H1 (cell line): ENCODE measurements around the gene XKR8. TPM values are rescaled to one million over a fixed set of nuclear protein-coding genes. Genes with fewer than 3 reads are reported as not detected.

Experiments used
- CTCF ChIA-PET: fragments of 300-600 bp; sonication (Branson Sonifier 250); formaldehyde crosslinking; loops from one replicate; lab custom pipeline; 2021; ENCODE audit not compliant: partially characterized antibody; lab: Charles Lee
- POLR2A ChIA-PET: fragments of 300-600 bp; sonication (Branson Sonifier 250); formaldehyde crosslinking; loops from one replicate; lab custom pipeline; 2021; ENCODE audit warnings: inconsistent platforms; ENCODE audit not compliant: partially characterized antibody; lab: Charles Lee
- DNase-seq, 2 experiments: peaks; one replicate each; pipeline versions ENCODE4 v3.0.0 to v3.0.0-alpha.2; 2010 to 2022; ENCODE audit warnings: low spot score in 2 of 2, low read depth in 1 of 2, mixed read lengths in 1 of 2
- FAIRE-seq: peaks from 2 replicates; lab custom pipeline; 2011; peaks lifted over from hg19 to GRCh38; lab: Jason Lieb, UNC
- H2AFZ ChIP-seq: 2 replicates; pipeline ENCODE4 v1.8.1; 2012; ENCODE audit warnings: low read length, inconsistent platforms
- H2AK5ac ChIP-seq: 2 replicates; pipeline ENCODE4 v1.6.1; 2013; ENCODE audit warnings: low read depth, low read length
- H2BK120ac ChIP-seq: replicated peaks from 2 replicates; pipeline ENCODE3; 2013; ENCODE audit warnings: low read depth, low read length, inconsistent platforms
- H2BK12ac ChIP-seq: 2 replicates; pipeline ENCODE4 v1.6.1; 2013; ENCODE audit warnings: low read depth, low read length
- H2BK15ac ChIP-seq: 2 replicates; pipeline ENCODE4 v1.6.1; 2013; ENCODE audit warnings: low read length
- H2BK20ac ChIP-seq: 2 replicates; pipeline ENCODE4 v1.6.1; 2013; ENCODE audit warnings: low read length
- H2BK5ac ChIP-seq: 2 replicates; pipeline ENCODE4 v1.6.1; 2013; ENCODE audit warnings: low read depth, low read length
- H3K14ac ChIP-seq: 2 replicates; pipeline ENCODE4 v1.6.1; 2013; ENCODE audit warnings: inconsistent platforms; ENCODE audit not compliant: insufficient read length
- H3K18ac ChIP-seq: 2 replicates; pipeline ENCODE4 v1.6.1; 2013; ENCODE audit warnings: low read length; ENCODE audit errors: extremely low read depth
- H3K23ac ChIP-seq: 2 replicates; pipeline ENCODE4 v1.6.1; 2013; ENCODE audit warnings: inconsistent platforms; ENCODE audit not compliant: insufficient read length
- H3K23me2 ChIP-seq: 2 replicates; pipeline ENCODE4 v1.6.1; 2013; ENCODE audit warnings: low read depth, low read length
- H3K27ac ChIP-seq: 2 replicates; pipeline ENCODE4 v1.6.1; 2011; ENCODE audit warnings: low read depth, low read length, inconsistent platforms
- H3K27me3 ChIP-seq, 4 experiments: replicated peaks in 1 of 4; 1 replicate in 1 of 4; 2 replicates in 3 of 4; pipeline versions ENCODE4 v1.6.1 to v1.8.1; 2011 to 2013; ENCODE audit warnings: low read length in 3 of 4, mild to moderate bottlenecking in 3 of 4, inconsistent platforms in 2 of 4, mixed read lengths in 2 of 4, moderate library complexity in 1 of 4; ENCODE audit not compliant: control insufficient read depth in 3 of 4, insufficient read depth in 3 of 4; ENCODE audit errors: extremely low read depth in 1 of 4
- H3K36me3 ChIP-seq, 4 experiments: 2 replicates each; pipeline versions ENCODE4 v1.6.1 to v1.8.1; 2011 to 2013; ENCODE audit warnings: mild to moderate bottlenecking in 4 of 4, low read length in 3 of 4, moderate library complexity in 2 of 4, control low read depth in 1 of 4, inconsistent platforms in 1 of 4; ENCODE audit not compliant: insufficient read depth in 4 of 4, control insufficient read depth in 2 of 4
- H3K4ac ChIP-seq: replicated peaks from 2 replicates; pipeline ENCODE3; 2013; ENCODE audit warnings: low read length, low read depth, mixed read lengths, inconsistent platforms; ENCODE audit not compliant: insufficient read length
- H3K4me1 ChIP-seq, 4 experiments: replicated peaks in 1 of 4; 1 replicate in 1 of 4; 2 replicates in 3 of 4; pipeline versions ENCODE4 v1.6.1 to v1.8.1; 2011 to 2013; ENCODE audit warnings: low read length in 3 of 4, inconsistent platforms in 2 of 4, mixed read lengths in 1 of 4; ENCODE audit not compliant: insufficient read depth in 4 of 4, control insufficient read depth in 3 of 4
- H3K4me2 ChIP-seq, 2 experiments: 2 replicates each; pipeline versions ENCODE4 v1.6.1 to v1.8.1; 2011 to 2013; ENCODE audit warnings: low read depth in 2 of 2, low read length in 2 of 2, control low read depth in 1 of 2, inconsistent platforms in 1 of 2, mild to moderate bottlenecking in 1 of 2; ENCODE audit not compliant: insufficient read depth in 1 of 2
- H3K4me3 ChIP-seq, 4 experiments: fragments of 200-600, 300-600 bp in 1 of 4; sonication (generic), shearing (Covaris generic), sonication (Bioruptor Twin) in 1 of 4; 2 replicates each; pipeline versions ENCODE4 v1.5.1 to v1.8.1; 2011 to 2016; ENCODE audit warnings: low read length in 4 of 4, low read depth in 3 of 4, control low read depth in 2 of 4, inconsistent platforms in 2 of 4, mild to moderate bottlenecking in 2 of 4, mixed read lengths in 1 of 4, moderate library complexity in 1 of 4; ENCODE audit not compliant: insufficient read depth in 2 of 4; ENCODE audit errors: extremely low read depth in 1 of 4
- H3K56ac ChIP-seq: replicated peaks from 2 replicates; pipeline ENCODE3; 2013; ENCODE audit warnings: low read depth, mild to moderate bottlenecking, mixed read lengths, low read length, inconsistent platforms; ENCODE audit not compliant: insufficient read length
- H3K79me1 ChIP-seq: 2 replicates; pipeline ENCODE4 v1.6.1; 2013; ENCODE audit warnings: low read depth, low read length, control low read depth
- H3K79me2 ChIP-seq, 2 experiments: 2 replicates each; pipeline versions ENCODE4 v1.6.1 to v1.8.1; 2012 to 2013; ENCODE audit warnings: low read length in 2 of 2, mild to moderate bottlenecking in 2 of 2, inconsistent platforms in 1 of 2; ENCODE audit not compliant: insufficient read depth in 2 of 2, control insufficient read depth in 1 of 2
- H3K9ac ChIP-seq, 4 experiments: replicated peaks in 1 of 4; 1 replicate in 1 of 4; 2 replicates in 3 of 4; pipeline versions ENCODE4 v1.6.1 to v1.8.1; 2011 to 2013; ENCODE audit warnings: low read depth in 3 of 4, low read length in 3 of 4, control low read depth in 2 of 4, mild to moderate bottlenecking in 2 of 4, moderate library complexity in 2 of 4, inconsistent platforms in 1 of 4; ENCODE audit errors: extremely low read depth in 1 of 4
- H3K9me3 ChIP-seq, 2 experiments: 2 replicates each; pipeline versions ENCODE4 v1.6.1 to v1.8.1; 2012 to 2013; ENCODE audit warnings: mild to moderate bottlenecking in 2 of 2, moderate library complexity in 2 of 2, control low read depth in 1 of 2, inconsistent platforms in 1 of 2, low read depth in 1 of 2, low read length in 1 of 2, mixed read lengths in 1 of 2; ENCODE audit not compliant: insufficient read depth in 2 of 2
- H4K20me1 ChIP-seq, 2 experiments: replicated peaks in 1 of 2; 2 replicates each; pipeline versions ENCODE3 to v1.8.1; 2011 to 2013; ENCODE audit warnings: inconsistent platforms in 2 of 2, low read length in 2 of 2, mild to moderate bottlenecking in 1 of 2; ENCODE audit not compliant: insufficient read depth in 2 of 2, control insufficient read depth in 1 of 2
- H4K5ac ChIP-seq: 2 replicates; pipeline ENCODE4 v1.6.1; 2013; ENCODE audit warnings: low read length, low read depth, mixed read lengths, inconsistent platforms; ENCODE audit not compliant: insufficient read length
- H4K8ac ChIP-seq: 2 replicates; pipeline ENCODE4 v1.8.0; 2013; ENCODE audit warnings: mild to moderate bottlenecking, moderate library complexity, low read length, inconsistent platforms; ENCODE audit not compliant: insufficient read depth; ENCODE audit errors: extremely low read depth
- H4K91ac ChIP-seq: replicated peaks from 2 replicates; pipeline ENCODE3; 2013; ENCODE audit warnings: low read length, mixed read lengths, inconsistent platforms; ENCODE audit not compliant: insufficient read length
- CEBPB ChIP-seq: IDR thresholded peaks from 2 replicates; pipeline ENCODE4 v1.6.1; 2012; ENCODE audit warnings: low read depth, low read length
- CHD2 ChIP-seq: IDR thresholded peaks from 2 replicates; pipeline ENCODE4 v1.6.1; 2012; ENCODE audit warnings: low read length, improper control_type of control experiment
- CREB1 ChIP-seq: IDR thresholded peaks from 2 replicates; pipeline ENCODE4 v1.6.1; 2012; ENCODE audit warnings: inconsistent platforms
- EGR1 ChIP-seq: IDR thresholded peaks from 2 replicates; pipeline ENCODE4 v1.6.1; 2011; ENCODE audit warnings: low read depth, low read length, borderline replicate concordance
- EZH2 ChIP-seq: fragments of 200-600 bp; sonication (generic); IDR thresholded peaks from 2 replicates; pipeline ENCODE4 v1.7.1; 2012; ENCODE audit warnings: low read depth, mild to moderate bottlenecking, moderate library complexity, low read length, inconsistent platforms; ENCODE audit not compliant: severe bottlenecking
- GABPA ChIP-seq: IDR thresholded peaks from 2 replicates; pipeline ENCODE4 v1.6.1; 2011; ENCODE audit warnings: mild to moderate bottlenecking, low read length, moderate library complexity, borderline replicate concordance; ENCODE audit not compliant: insufficient read depth
- RBBP5 ChIP-seq: IDR thresholded peaks from 2 replicates; pipeline ENCODE4 v1.7.1; 2012; ENCODE audit warnings: low read depth, mild to moderate bottlenecking, inconsistent platforms, low read length, moderate library complexity, borderline replicate concordance
- RNF2 ChIP-seq: fragments of 200-900, 300-1000 bp; sonication (generic); IDR thresholded peaks from 2 replicates; pipeline ENCODE4 v1.7.1; 2016; ENCODE audit warnings: borderline replicate concordance, low read depth, mild to moderate bottlenecking, antibody characterized with exemption, low read length; ENCODE audit not compliant: poor library complexity, severe bottlenecking; ENCODE audit errors: missing control alignments
- RXRA ChIP-seq: IDR thresholded peaks from 2 replicates; pipeline ENCODE4 v1.6.1; 2011; ENCODE audit warnings: low read depth, mild to moderate bottlenecking, low read length, moderate library complexity; ENCODE audit not compliant: insufficient read depth
- SUZ12 ChIP-seq: fragments of 200-600 bp; sonication (generic); IDR thresholded peaks from 2 replicates; pipeline ENCODE4 v1.6.1; 2012; ENCODE audit warnings: mild to moderate bottlenecking, inconsistent platforms, low read length, moderate library complexity, mixed read lengths
- TAF7 ChIP-seq: optimal IDR thresholded peaks from 2 replicates; pipeline ENCODE3; 2011; ENCODE audit warnings: low read depth, mild to moderate bottlenecking, inconsistent platforms, low read length, moderate library complexity, borderline replicate concordance
- TCF12 ChIP-seq: IDR thresholded peaks from 2 replicates; pipeline ENCODE4 v1.6.1; 2011; ENCODE audit warnings: low read depth, mild to moderate bottlenecking, low read length
- ZNF274 ChIP-seq: IDR thresholded peaks from 2 replicates; pipeline ENCODE4 v1.7.0; 2012; ENCODE audit warnings: low read length, borderline replicate concordance; ENCODE audit errors: extremely low read depth
- WGBS, 2 experiments: shearing (Covaris generic) in 1 of 2; methylation state at CpG; one replicate each; pipeline versions ENCODE4 v1.1.6 to v1.1.7; 2013 to 2015; ENCODE audit warnings: low lambda C conversion rate in 2 of 2, mixed read lengths in 2 of 2, inconsistent platforms in 1 of 2, low coverage in 1 of 2, missing lambda C conversion rate in 1 of 2; ENCODE audit not compliant: insufficient replicate concordance in 2 of 2, insufficient coverage in 1 of 2, insufficient read length in 1 of 2; ENCODE audit errors: extremely low coverage in 1 of 2, missing lambda C conversion rate in 1 of 2; 5-methylcytosine and 5-hydroxymethylcytosine counted together
- polyA plus RNA-seq, 7 experiments: library from polyadenylated mRNA; depleted of rRNA in 3 of 7; stranded (reverse) in 5 of 7; unstranded in 2 of 7; fragments of >200 nt in 5 of 7; fragments of 200-250 nt in 2 of 7; gene quantifications; 1 replicate in 5 of 7; 2 replicates in 1 of 7; 4 replicates in 1 of 7; pipeline versions ENCODE4 v1.2.1 to v1.2.3, GENCODE V29; 2011 to 2013; ENCODE audit warnings: missing spikeins in 2 of 7, mixed read lengths in 2 of 7
- total RNA-seq: library from RNA; stranded (reverse); fragmentation: NEBNext Ultra II Directional; extraction: Animal tissue kit (Norgen Biotek cat#: 25700); gene quantifications from 2 replicates; pipeline ENCODE4 v1.2.1, GENCODE V29; 2021

The XKR8 gene
- total and polyA plus RNA-seq, 2 of the 8 experiments (the other 6 are each of a cell fraction or from before 2014, with no cell fraction given), result 14.2 to 16.3 TPM

- DNase-seq, result no peak
- no peak overlapping the region for H3K9ac ChIP-seq
- H3K4me2 ChIP-seq, result no peak overlapping the region
- no peak overlapping the region for H4K91ac ChIP-seq
- TF ChIP-seq RXRA (no peak), CHD2 (no peak), TAF7 (no peak), EZH2 (no peak), TCF12 (no peak), RBBP5 (no peak), EGR1 (no peak), RNF2 (no peak), CEBPB (no peak), ZNF274 (no peak), CREB1 (no peak), SUZ12 (no peak), GABPA (no peak)
- TF ChIP-seq, all 59 proteins: peak for 0
- Histone ChIP-seq H2BK20ac (no peak overlapping the region), H2BK5ac (no peak overlapping the region), H3K23ac (no peak overlapping the region), H4K5ac (no peak overlapping the region), H3K4me1 (peaks cover 0 to 11% (median 8%) of the 10 kb centered on the region in 4 experiments; a peak in 6 of 7 replicates), H2BK15ac (no peak overlapping the region), H2AFZ (no peak overlapping the region), H3K14ac (no peak overlapping the region), H4K8ac (no peak overlapping the region), H3K27me3 (no peaks in the 10 kb centered on the region), H3K23me2 (peaks cover 11% of the 10 kb centered on the region), H3K9me3 (no peaks in the 10 kb centered on the region), H3K27ac (no peak overlapping the region), H4K20me1 (peaks cover 0 to 5% of the 10 kb centered on the region in 2 experiments), H3K79me1 (no peaks in the 10 kb centered on the region), H3K79me2 (no peaks in the 10 kb centered on the region), H3K36me3 (peaks cover 0 to 16% (median 4%) of the 10 kb centered on the region in 4 experiments; a peak in 6 of 8 replicates), H3K18ac (no peak overlapping the region), H2BK12ac (no peak overlapping the region), H3K4me3 (no peak overlapping the region), H3K4ac (no peak overlapping the region), H2BK120ac (no peak overlapping the region), H2AK5ac (no peak overlapping the region), H3K56ac (no peak overlapping the region)
- POLR2A ChIA-PET, result interaction anchor here (1.3 to 1.4 kb wide), 2 partner anchors 9 to 11 kb away, joined by 3 read pairs; no protein-coding TSS in a partner anchor
- FAIRE-seq, result no peak
- 92% methylated on average over 11 of the region's 11 CpGs; no CpG with 5 or more reads in 1 of the 2 experiments for WGBS, 2 experiments
- CTCF ChIA-PET, result interaction anchor here (0.6 to 1.9 kb wide), 3 partner anchors 19 to 28 kb away, joined by 3 to 4 read pairs (median 4); no protein-coding TSS in a partner anchor
Measured at GRCh38 chr1:27963393-27963792, 3.6 kb downstream of the XKR8 start.
